NT2/D1 (cell line): ENCODE data around the gene SCNN1B.

Experiments
- SUZ12 ChIP-seq: IDR thresholded peaks from 2 replicates; pipeline ENCODE4 v1.6.1; 2011; ENCODE audit not compliant: insufficient read length, insufficient read depth; ENCODE audit errors: extremely low read depth
- ZNF274 ChIP-seq: IDR thresholded peaks from 2 replicates; pipeline ENCODE4 v1.6.1; 2011; ENCODE audit warnings: mild to moderate bottlenecking, low read depth, low read length

- TF ChIP-seq ZNF274 (no peak), SUZ12 (no peak)
These were observed 126.2 kb downstream of the SCNN1B start for GRCh38 chr16:23428351-23428750.
